Effector memory CD8-positive, alpha-beta T cell (primary cell): Measurements from ENCODE around the gene MANBA.

Source experiments
- ATAC-seq: fragments of 150-1000 bp; cut with Tn5 transposase; replicated peaks from 2 replicates; pipeline ENCODE4 v1.10.0; 2021; ENCODE audit warnings: mild to moderate bottlenecking, moderate library complexity
- DNase-seq, 3 experiments: peaks; one replicate each; pipeline ENCODE4 v3.0.0; 2021
- H3K27ac Mint-ChIP-seq, 2 donors: one replicate each; pipeline ENCODE4 v1.8.0; 2022; ENCODE audit warnings: mild to moderate bottlenecking in 2 of 2, mixed read lengths in 2 of 2, moderate library complexity in 2 of 2
- H3K27me3 Mint-ChIP-seq, 2 donors: one replicate each; pipeline ENCODE4 v1.8.0; 2022; ENCODE audit warnings: mixed read lengths in 2 of 2
- H3K36me3 Mint-ChIP-seq: one replicate; pipeline ENCODE4 v1.8.0; 2022; ENCODE audit warnings: mild to moderate bottlenecking, moderate library complexity, mixed read lengths; ENCODE audit not compliant: insufficient read depth
- H3K4me1 Mint-ChIP-seq, 2 donors: one replicate each; pipeline ENCODE4 v1.8.0; 2022; ENCODE audit warnings: low read depth in 2 of 2, mixed read lengths in 2 of 2
- H3K4me3 Mint-ChIP-seq, 2 donors: one replicate each; pipeline ENCODE4 v1.8.0; 2022; ENCODE audit warnings: mild to moderate bottlenecking in 2 of 2, mixed read lengths in 2 of 2, moderate library complexity in 2 of 2
- H3K9me3 Mint-ChIP-seq, 2 donors: one replicate each; pipeline ENCODE4 v1.8.0; 2022; ENCODE audit warnings: mixed read lengths in 2 of 2
- total RNA-seq, 9 experiments: gene quantifications; one replicate each; lab custom pipeline; 2026; lab: John Stamatoyannopoulos, UW

The MANBA gene
- 6.1 to 49.5 (median 34.9) reads per million in 9 experiments for total RNA-seq

DNA sequence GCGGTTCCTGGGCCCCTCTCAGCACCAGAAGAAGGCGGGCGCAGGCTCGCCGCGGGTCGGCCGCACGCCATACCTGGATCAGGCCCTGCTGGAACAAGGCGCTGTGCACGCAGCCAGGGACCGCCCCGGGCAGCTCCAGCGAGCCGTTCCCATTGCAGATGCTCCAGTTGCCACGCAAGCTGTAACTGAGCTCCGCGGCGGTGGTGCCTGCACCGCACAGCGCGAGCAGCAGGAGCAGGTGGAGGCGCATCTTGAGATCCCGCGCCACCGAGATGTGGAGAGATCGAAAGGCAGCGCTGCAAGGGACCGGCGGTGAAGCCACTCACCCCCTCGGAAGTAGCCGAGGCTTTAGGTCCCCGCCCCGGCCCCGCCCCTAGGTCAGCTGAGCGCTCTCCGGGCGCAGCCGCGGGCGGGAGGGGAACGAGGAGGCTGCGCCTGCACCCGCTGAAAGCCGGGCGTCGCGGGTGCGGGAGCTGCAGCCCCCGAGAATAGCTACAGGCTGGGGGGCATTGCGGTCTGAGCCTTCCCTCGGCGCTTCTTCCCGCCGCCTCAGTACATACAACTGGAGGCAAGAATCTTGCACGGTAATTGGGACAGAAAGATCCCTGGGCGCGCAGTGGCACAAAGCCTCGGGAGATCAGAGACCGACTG, at the start of gene MANBA:
Gene MANBA (minus strand): TSS at position 324 of the 651 bp plus-strand sequence. CDS start 74 bp downstream, at position 250.
- no peaks in the 10 kb centered on the region for H3K9me3 Mint-ChIP-seq
- H3K4me1 Mint-ChIP-seq, result peaks cover 34% of the 10 kb centered on the region in 2 donors
- H3K27ac Mint-ChIP-seq, result peak within 1 kb of the TSS; percentile 90 to 91
- peak; percentile 88 for ATAC-seq
- H3K27me3 Mint-ChIP-seq, result peaks cover 0 to 8% of the 10 kb centered on the region in 2 donors
- H3K36me3 Mint-ChIP-seq, result peaks cover 7% of the 10 kb centered on the region
- DNase-seq, result peak; percentile 62 to 71 (median 63)
- peak within 1 kb of the TSS; percentile 86 to 90 for H3K4me3 Mint-ChIP-seq

DNA sequence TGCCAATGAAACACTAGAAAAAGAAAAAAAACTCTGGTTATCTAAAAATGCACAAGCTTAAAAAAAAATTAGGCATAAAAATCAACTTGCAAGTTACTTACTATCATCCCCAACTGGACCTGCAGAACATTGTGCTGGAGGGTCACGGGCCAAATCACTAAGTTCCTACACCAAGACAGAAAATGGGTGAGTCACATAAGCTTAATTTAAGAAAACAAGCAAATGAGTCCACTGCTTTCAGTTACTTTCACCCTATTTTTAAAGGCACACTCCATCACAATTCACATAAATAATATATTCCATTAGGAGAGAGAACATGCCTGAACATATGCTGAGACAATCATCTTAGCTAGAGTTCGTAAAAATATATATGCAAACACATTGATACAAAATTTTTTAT, 48.9 kb upstream of the MANBA start:
- Mint-ChIP-seq H3K27me3 (no peaks in the 10 kb centered on the region), H3K4me3 (peak overlapping the region in 1 of 2 donors; percentile 65), H3K9me3 (no peaks in the 10 kb centered on the region), H3K36me3 (peaks cover 94% of the 10 kb centered on the region), H3K27ac (peak overlapping the region; percentile 75 to 87), H3K4me1 (peaks cover 46 to 65% of the 10 kb centered on the region in 2 donors)
- DNase-seq (no peak), ATAC-seq (no peak)

DNA sequence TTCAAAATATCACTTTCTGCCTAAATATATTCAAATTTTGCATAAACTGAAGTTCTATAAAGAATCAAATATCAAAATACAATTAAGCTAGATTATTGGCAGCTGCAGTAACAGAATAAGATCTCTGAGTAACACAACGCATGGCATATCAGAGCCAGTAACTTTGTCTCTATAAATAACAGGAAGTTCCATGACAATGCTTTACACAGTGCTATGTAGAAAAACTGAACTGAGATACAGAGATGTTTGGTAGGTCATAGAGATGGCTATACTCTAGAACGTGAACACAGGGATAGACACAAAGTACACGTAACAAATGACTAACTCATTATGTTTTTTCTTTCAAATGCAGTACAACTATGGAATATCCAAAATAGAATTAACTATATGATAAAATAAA, 48.4 kb upstream of the MANBA start:
- peak overlapping the region in 1 of 2 donors; percentile 65 for H3K4me3 Mint-ChIP-seq
- ATAC-seq (peak; percentile 67), DNase-seq (no peak)
- H3K9me3 Mint-ChIP-seq, result no peaks in the 10 kb centered on the region
- H3K4me1 Mint-ChIP-seq, result peaks cover 43 to 60% of the 10 kb centered on the region in 2 donors
- peak overlapping the region in 1 of 2 donors; percentile 87 for H3K27ac Mint-ChIP-seq
- H3K36me3 Mint-ChIP-seq, result peaks cover 94% of the 10 kb centered on the region
- no peaks in the 10 kb centered on the region for H3K27me3 Mint-ChIP-seq

DNA sequence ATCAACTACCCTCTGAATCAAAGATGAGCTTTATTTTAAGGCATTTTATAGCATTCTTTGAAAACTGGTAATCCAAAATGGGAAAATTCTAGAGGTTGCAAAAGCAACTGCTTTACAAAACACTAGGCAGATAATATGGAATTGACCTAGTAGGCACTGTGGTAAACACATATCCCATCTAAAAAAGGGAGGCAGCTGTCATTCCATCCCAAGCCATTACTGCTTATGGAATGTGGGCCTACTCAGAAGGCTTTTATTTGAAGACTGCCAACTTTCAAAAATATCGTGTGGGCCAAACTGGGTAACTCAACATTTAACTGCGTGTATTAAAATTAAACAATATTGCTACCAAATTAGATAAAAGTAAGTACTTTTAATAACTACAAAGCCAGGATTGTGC, 47.2 kb upstream of the MANBA start:
- Mint-ChIP-seq H3K9me3 (no peaks in the 10 kb centered on the region), H3K27me3 (no peaks in the 10 kb centered on the region), H3K4me1 (peaks cover 39 to 56% of the 10 kb centered on the region in 2 donors), H3K36me3 (peaks cover 94% of the 10 kb centered on the region), H3K4me3 (no peak overlapping the region), H3K27ac (peak overlapping the region in 1 of 2 donors; percentile 87)
- ATAC-seq (no peak), DNase-seq (no peak)

DNA sequence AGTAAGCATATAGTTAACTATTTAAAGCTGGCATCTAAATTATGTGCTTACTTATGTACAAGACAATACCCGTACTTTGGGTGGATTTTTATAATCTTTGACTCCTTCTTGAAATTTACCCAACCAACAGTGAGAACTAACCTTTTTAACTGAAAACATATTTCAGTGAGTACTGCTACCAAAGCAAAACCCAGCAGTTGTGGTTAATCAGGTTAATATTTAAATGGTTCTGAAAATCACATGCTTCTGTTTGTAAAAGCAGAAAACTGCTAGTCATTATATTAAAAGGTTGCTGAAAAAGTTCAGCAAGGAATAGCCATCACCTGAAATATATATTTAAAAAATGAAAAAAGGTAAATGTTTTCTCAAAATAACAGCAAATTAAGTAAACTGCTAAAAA, 46.6 kb upstream of the MANBA start:
- ATAC-seq, result no peak
- H3K4me3 Mint-ChIP-seq, result no peak overlapping the region
- H3K27ac Mint-ChIP-seq, result no peak overlapping the region
- H3K36me3 Mint-ChIP-seq, result peaks cover 94% of the 10 kb centered on the region
- no peaks in the 10 kb centered on the region for H3K27me3 Mint-ChIP-seq
- H3K9me3 Mint-ChIP-seq, result no peaks in the 10 kb centered on the region
- peaks cover 40 to 55% of the 10 kb centered on the region in 2 donors for H3K4me1 Mint-ChIP-seq
- DNase-seq, result no peak

DNA sequence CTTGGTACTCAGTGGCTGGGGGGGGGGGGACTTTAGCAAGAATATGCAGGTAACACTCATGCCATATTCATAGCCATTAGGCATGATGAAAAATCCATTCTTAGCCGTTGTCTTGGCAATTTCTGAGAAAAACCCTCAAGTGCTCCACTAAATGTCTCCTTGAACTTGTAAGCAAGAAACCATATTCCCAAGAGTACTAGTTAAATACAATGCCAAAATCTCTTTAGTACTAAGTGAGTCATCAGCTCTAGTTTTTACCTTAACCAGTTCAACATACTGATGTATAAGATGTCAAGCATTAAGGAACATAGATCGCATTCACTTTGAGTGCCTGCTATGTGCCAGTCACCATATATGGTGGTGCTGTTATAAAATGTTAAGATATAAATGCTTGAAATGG, 39.0 kb upstream of the MANBA start:
- H3K27ac Mint-ChIP-seq, result no peak overlapping the region

DNA sequence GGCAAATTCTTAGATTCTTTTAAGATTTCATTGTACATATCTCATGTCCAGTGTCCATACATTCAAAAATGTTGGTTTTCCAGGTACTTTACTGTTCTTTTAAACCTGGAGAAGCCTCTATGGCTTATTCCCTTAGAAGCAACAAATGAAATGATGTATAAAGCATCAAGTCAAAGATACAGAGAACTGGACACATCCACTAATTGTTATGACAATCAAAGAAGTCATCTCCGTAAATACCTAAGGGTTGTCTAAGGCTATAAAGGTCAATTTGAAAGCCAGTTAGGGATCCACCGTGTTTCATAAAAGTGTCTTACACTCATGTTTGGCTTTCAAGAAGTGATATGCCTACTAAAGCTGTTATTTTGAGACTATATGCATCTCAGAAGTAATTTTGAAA, 34.2 kb upstream of the MANBA start:
- peak overlapping the region; percentile 53 to 72 for H3K27ac Mint-ChIP-seq
- H3K36me3 Mint-ChIP-seq, result peaks cover 90% of the 10 kb centered on the region
- H3K4me3 Mint-ChIP-seq, result no peak overlapping the region
- no peaks in the 10 kb centered on the region for H3K9me3 Mint-ChIP-seq
- ATAC-seq (no peak), DNase-seq (no peak)
- no peaks in the 10 kb centered on the region for H3K27me3 Mint-ChIP-seq
- peaks cover 4 to 34% of the 10 kb centered on the region in 2 donors for H3K4me1 Mint-ChIP-seq

More for the DNA sequence above, 39.0 kb upstream of the MANBA start:
- peaks cover 93% of the 10 kb centered on the region for H3K36me3 Mint-ChIP-seq
- no peaks in the 10 kb centered on the region for H3K9me3 Mint-ChIP-seq
- H3K27me3 Mint-ChIP-seq, result no peaks in the 10 kb centered on the region
- ATAC-seq, result no peak
- DNase-seq, result no peak
- H3K4me1 Mint-ChIP-seq, result peaks cover 16 to 33% of the 10 kb centered on the region in 2 donors
- H3K4me3 Mint-ChIP-seq, result no peak overlapping the region

DNA sequence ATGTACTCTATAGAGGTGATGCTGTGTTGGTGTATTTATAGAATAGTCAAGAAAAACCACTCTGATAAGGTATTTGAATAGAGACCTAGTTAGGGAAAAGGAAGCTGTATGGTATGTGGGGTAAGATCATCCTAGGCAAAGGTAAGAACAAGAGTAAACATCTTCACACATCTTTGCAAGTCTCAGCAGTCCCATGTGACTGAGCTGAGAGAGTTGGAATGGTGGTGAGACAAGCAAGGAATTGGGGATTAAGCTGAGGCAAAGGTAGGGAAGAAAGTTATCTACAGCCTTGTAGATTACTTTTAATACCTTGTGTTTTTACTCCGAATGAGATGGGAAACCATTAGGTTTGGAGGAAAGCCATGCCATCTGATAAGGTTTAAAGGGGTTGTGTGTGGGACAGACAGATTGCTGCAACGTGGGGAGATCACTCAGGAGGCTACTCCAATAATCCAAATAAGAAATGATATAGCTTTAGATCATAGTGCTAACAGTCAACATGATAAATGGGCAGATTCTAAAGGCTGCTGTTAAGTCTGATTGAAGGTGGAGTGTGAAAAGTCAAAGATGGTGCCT, 31.7 kb upstream of the MANBA start:
- ATAC-seq, result peak; percentile 21

DNA sequence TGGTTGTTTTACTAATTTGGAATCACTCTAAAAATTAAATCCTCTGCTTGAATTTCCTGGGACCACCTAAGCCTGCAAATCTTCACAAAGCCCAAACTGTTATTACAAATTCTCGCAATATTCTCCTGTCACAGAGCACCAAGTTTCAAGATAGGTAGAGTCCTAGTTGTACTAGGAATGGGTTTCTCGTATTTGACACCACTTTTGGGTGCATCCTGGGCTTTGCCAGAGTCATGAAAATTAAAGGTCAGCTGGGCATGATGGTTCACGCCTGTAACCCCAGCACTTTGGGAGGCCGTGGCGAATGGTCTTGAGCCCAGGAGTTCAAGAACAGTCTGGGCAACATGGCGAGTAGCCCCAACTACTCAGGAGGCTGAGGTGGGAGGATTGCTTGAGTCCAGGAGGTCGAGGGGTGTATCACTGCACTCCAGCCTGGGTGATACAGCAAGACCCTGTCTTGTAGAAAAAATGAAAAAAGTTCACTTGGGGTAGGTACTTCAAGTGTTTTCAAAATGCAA, 30.6 kb upstream of the MANBA start:
- H3K4me3 Mint-ChIP-seq, result no peak overlapping the region

More for the DNA sequence above, 31.7 kb upstream of the MANBA start:
- Mint-ChIP-seq H3K4me3 (no peak overlapping the region), H3K27me3 (no peaks in the 10 kb centered on the region), H3K9me3 (no peaks in the 10 kb centered on the region), H3K36me3 (peaks cover 87% of the 10 kb centered on the region), H3K4me1 (peaks cover 4 to 37% of the 10 kb centered on the region in 2 donors), H3K27ac (peak overlapping the region; percentile 8 to 22)
- DNase-seq, result no peak

DNA sequence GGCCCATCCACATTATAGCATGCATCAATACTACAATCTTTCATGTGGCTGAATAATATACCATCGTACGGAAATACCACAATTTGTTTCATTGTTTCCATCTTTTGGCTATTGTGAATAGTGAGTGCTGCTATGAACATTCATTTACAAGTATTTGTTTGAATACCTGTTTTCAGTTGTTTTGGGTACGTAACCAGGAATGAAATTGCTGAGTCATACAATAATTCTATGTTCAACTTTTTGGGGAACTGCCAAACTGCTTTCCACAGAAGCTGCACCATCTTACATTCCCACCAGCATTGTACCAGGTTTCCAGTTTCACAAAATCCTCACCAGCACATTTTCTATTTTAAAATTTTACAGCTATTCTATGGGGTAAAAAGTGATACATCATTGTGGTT, 28.5 kb upstream of the MANBA start:
- Mint-ChIP-seq H3K9me3 (no peaks in the 10 kb centered on the region), H3K27ac (peak overlapping the region in 1 of 2 donors; percentile 56), H3K4me3 (peak overlapping the region in 1 of 2 donors; percentile 8), H3K36me3 (peaks cover 57% of the 10 kb centered on the region), H3K4me1 (peaks cover 6 to 23% of the 10 kb centered on the region in 2 donors), H3K27me3 (no peaks in the 10 kb centered on the region)
- ATAC-seq (no peak), DNase-seq (no peak)

More for the DNA sequence above, 30.6 kb upstream of the MANBA start:
- DNase-seq (no peak), ATAC-seq (no peak)
- Mint-ChIP-seq H3K27me3 (no peaks in the 10 kb centered on the region), H3K27ac (peak overlapping the region in 1 of 2 donors; percentile 8), H3K4me1 (peaks cover 6 to 34% of the 10 kb centered on the region in 2 donors), H3K9me3 (no peaks in the 10 kb centered on the region), H3K36me3 (peaks cover 78% of the 10 kb centered on the region)

DNA sequence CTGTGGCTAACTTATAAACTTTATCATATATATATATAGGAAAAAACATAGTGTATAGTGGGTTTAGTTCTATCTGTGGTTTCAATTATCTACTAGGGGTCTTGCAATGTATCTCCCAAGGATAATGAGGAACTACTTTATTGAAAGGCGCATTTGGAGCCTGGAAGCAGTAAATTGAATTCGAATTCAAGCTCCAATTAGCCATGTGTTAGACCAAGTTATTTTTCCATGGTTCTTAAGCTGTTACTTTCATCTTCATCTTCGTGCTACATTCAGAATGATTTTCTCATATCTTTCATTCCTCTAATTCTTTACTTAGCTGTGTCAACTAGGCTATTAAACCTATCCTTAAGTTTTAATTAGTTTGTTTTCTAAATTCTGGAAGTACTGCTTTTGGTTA, 27.2 kb upstream of the MANBA start:
- Mint-ChIP-seq H3K27me3 (no peaks in the 10 kb centered on the region), H3K36me3 (peaks cover 46% of the 10 kb centered on the region), H3K4me1 (peaks cover 6 to 21% of the 10 kb centered on the region in 2 donors), H3K9me3 (no peaks in the 10 kb centered on the region), H3K4me3 (no peak overlapping the region), H3K27ac (no peak overlapping the region)
- no peak for DNase-seq
- ATAC-seq, result no peak

DNA sequence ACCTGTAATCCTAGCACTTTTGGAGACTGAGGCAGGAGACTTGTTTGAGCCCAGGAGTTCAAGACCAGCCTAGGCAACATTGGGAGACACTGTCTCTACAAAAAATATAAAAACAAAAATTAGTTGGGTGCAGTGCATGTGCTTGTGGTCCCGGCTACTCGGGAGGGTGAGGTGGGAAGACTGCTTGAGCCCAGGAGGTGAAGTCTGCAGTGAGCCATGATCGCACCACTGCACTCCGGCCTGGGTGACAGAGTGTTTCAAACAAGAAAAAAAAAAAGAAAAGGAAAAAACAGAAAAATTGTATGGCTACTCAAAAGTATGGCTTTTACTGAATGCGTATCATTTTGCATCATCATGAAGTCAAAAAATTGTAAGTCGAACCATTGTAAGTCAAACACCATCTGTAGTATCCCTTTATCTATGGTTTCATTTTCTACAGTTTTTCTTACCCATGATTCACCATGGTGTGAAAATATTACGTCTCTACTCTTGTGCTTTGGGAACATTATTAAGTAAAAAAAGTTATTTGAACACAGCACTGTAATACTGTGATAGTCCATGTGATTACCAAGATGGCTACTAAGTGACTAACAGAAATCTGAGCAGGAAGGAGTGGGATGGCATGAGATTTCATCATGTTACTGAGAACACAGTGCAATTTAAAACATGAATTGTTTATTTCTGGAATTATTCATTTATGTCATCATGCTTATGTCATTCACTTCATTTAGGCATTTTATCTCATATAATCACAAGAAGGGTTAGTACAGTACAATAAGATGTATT, 26.5 kb upstream of the MANBA start:
- peak overlapping the region in 1 of 2 donors; percentile 35 for H3K27ac Mint-ChIP-seq
- H3K4me1 Mint-ChIP-seq, result peaks cover 6 to 18% of the 10 kb centered on the region in 2 donors
- ATAC-seq (peak; percentile 18), DNase-seq (no peak)
- no peaks in the 10 kb centered on the region for H3K9me3 Mint-ChIP-seq
- H3K36me3 Mint-ChIP-seq, result peaks cover 40% of the 10 kb centered on the region
- H3K4me3 Mint-ChIP-seq, result no peak overlapping the region
- H3K27me3 Mint-ChIP-seq, result no peaks in the 10 kb centered on the region

DNA sequence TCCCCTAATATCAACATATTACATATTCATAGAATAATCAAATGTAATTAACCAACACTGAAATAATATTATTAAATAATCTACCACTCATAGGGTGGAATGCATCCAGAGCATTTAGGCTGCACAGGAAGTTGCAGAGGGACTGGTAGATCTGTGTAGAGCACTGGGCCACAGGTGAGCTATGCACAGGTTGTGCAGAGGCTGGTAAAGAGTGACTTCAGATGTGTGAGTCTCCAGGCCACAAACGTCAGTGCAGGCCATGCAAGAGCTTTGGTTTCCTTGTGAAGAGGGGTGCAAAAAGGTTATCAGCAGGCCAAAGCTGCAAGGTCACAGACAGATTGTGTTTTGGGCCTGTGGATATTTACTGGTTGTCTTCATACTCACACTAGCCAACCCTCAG, 25.5 kb upstream of the MANBA start:
- no peaks in the 10 kb centered on the region for H3K9me3 Mint-ChIP-seq
- H3K4me1 Mint-ChIP-seq, result peaks cover 6 to 9% of the 10 kb centered on the region in 2 donors
- DNase-seq (no peak), ATAC-seq (no peak)
- H3K27me3 Mint-ChIP-seq, result no peaks in the 10 kb centered on the region
- peaks cover 30% of the 10 kb centered on the region for H3K36me3 Mint-ChIP-seq
- no peak overlapping the region for H3K27ac Mint-ChIP-seq
- H3K4me3 Mint-ChIP-seq, result no peak overlapping the region
